Peyer's patch (tissue), 4 donors: ENCODE data around the gene SSTR3. TPM values are rescaled to one million over a fixed set of nuclear protein-coding genes. Genes with fewer than 3 reads are reported as not detected.

Source experiments
- DNase-seq, 3 donors: peaks; one replicate each; pipeline ENCODE4 v3.0.0-alpha.2; 2017 to 2019
- H3K27ac ChIP-seq, 4 donors: fragments of 200-600 bp; sonication (generic); one replicate each; pipeline ENCODE4 v1.5.1; 2016 to 2019
- H3K27me3 ChIP-seq, 2 donors: fragments of 200-600 bp; sonication (generic); one replicate each; pipeline ENCODE4 v1.5.1; 2019
- H3K36me3 ChIP-seq, 3 donors: fragments of 200-600 bp; sonication (generic); one replicate each; pipeline ENCODE4 v1.5.1; 2016 to 2019
- H3K4me1 ChIP-seq, 4 donors: fragments of 200-600 bp; sonication (generic); one replicate each; pipeline ENCODE4 v1.5.1; 2016 to 2019
- H3K4me3 ChIP-seq, 4 donors: fragments of 200-600 bp; sonication (generic); 1 replicate in 3 of 4; 2 replicates in 1 of 4; pipeline ENCODE4 v1.5.1; 2016 to 2019; ENCODE audit warnings: mild to moderate bottlenecking in 1 of 4
- H3K9me3 ChIP-seq, 4 donors: fragments of 200-600 bp; sonication (generic); one replicate each; pipeline ENCODE4 v1.5.1; 2016 to 2019; ENCODE audit warnings: mild to moderate bottlenecking in 1 of 4
- CTCF ChIP-seq, 6 experiments: fragments of 450-650 bp in 4 of 6; fragments of 200-600 bp in 2 of 6; sonication (generic) in 1 of 6; IDR thresholded peaks; one replicate each; pipeline ENCODE4 v1.5.1; 2017 to 2019; ENCODE audit warnings: antibody characterized with exemption in 6 of 6, mild to moderate bottlenecking in 3 of 6, moderate library complexity in 1 of 6
- POLR2A ChIP-seq, 2 donors: fragments of 450-650 bp; IDR thresholded peaks; one replicate each; pipeline ENCODE4 v1.5.1; 2017; ENCODE audit warnings: antibody characterized with exemption in 2 of 2, mild to moderate bottlenecking in 2 of 2, moderate library complexity in 2 of 2
- total RNA-seq, 4 donors: library from RNA; depleted of rRNA; stranded (reverse); fragments of >200 nt; gene quantifications; one replicate each; pipeline ENCODE4 v1.1.0, GENCODE V29; 2016

SSTR3 gene
- total RNA-seq, 4 donors from 2014 or later: not detected

GRCh38 chr22:37178350-37179125, 33.7 kb downstream of the SSTR3 start:
- no peak overlapping the region for H3K4me3 ChIP-seq
- H3K27ac ChIP-seq: peak overlapping the region in 3 of 4 donors; percentile 32 to 76 (median 50)
- peaks cover 0 to 49% (median 13%) of the 10 kb centered on the region in 4 donors for H3K4me1 ChIP-seq
- TF ChIP-seq POLR2A (IDR thresholded peaks at IDR 0.05): no peak
- no peak for TF ChIP-seq CTCF (IDR thresholded peaks at IDR 0.05)
- no peaks in the 10 kb centered on the region for H3K27me3 ChIP-seq
- H3K9me3 ChIP-seq: no peaks in the 10 kb centered on the region
- DNase-seq: peak in 2 of 3 donors; percentile 61 to 77
- no peaks in the 10 kb centered on the region for H3K36me3 ChIP-seq

DNA sequence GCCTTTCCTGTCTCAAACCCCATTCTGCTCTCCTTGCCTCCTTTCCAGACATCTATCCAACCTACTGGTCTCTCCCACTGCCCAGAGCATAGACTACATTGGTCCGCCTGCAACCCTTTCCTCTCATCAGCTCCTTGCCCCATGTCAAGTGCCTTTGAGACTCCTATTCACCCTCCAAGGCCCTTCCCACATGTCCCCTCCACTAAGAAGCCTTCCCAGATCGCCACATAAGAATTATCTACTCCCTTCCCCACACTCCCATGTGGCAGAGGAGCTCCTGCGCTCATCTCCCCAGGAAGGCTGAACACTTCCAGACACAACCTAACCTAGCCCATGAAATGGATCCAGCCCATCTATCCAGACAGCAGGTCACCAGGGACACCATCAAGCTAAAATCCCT, 34.5 kb downstream of the SSTR3 start:
- no peak for TF ChIP-seq POLR2A (IDR thresholded peaks at IDR 0.05)
- no peak for TF ChIP-seq CTCF (IDR thresholded peaks at IDR 0.05)
- Histone ChIP-seq H3K27ac (peak overlapping the region in 3 of 4 donors; percentile 32 to 76 (median 50)), H3K4me1 (peaks cover 0 to 49% (median 13%) of the 10 kb centered on the region in 4 donors), H3K9me3 (no peaks in the 10 kb centered on the region), H3K36me3 (no peaks in the 10 kb centered on the region), H3K27me3 (no peaks in the 10 kb centered on the region), H3K4me3 (no peak overlapping the region)
- DNase-seq: peak in 2 of 3 donors; percentile 18 to 33

GRCh38 chr22:37177221-37177620, 35.1 kb downstream of the SSTR3 start:
- Histone ChIP-seq H3K27me3 (no peaks in the 10 kb centered on the region), H3K4me1 (peaks cover 0 to 49% (median 13%) of the 10 kb centered on the region in 4 donors), H3K36me3 (no peaks in the 10 kb centered on the region), H3K4me3 (no peak overlapping the region), H3K27ac (peak overlapping the region in 2 of 4 donors; percentile 40 to 52), H3K9me3 (no peaks in the 10 kb centered on the region)
- TF ChIP-seq POLR2A (IDR thresholded peaks at IDR 0.05): no peak
- no peak for TF ChIP-seq CTCF (IDR thresholded peaks at IDR 0.05)
- DNase-seq: peak in 1 of 3 donors; percentile 34

GRCh38 chr22:37176464-37177061, 35.7 kb downstream of the SSTR3 start:
- TF ChIP-seq POLR2A (IDR thresholded peaks at IDR 0.05) (no peak), CTCF (IDR thresholded peaks at IDR 0.05) (no peak)
- peaks cover 0 to 49% (median 13%) of the 10 kb centered on the region in 4 donors for H3K4me1 ChIP-seq
- H3K9me3 ChIP-seq: no peaks in the 10 kb centered on the region
- peak; percentile 53 to 66 (median 56) for DNase-seq
- H3K4me3 ChIP-seq: peak overlapping the region in 1 of 4 donors; percentile 1
- no peaks in the 10 kb centered on the region for H3K36me3 ChIP-seq
- H3K27ac ChIP-seq: peak overlapping the region in 3 of 4 donors; percentile 11 to 52 (median 40)
- no peaks in the 10 kb centered on the region for H3K27me3 ChIP-seq

DNA sequence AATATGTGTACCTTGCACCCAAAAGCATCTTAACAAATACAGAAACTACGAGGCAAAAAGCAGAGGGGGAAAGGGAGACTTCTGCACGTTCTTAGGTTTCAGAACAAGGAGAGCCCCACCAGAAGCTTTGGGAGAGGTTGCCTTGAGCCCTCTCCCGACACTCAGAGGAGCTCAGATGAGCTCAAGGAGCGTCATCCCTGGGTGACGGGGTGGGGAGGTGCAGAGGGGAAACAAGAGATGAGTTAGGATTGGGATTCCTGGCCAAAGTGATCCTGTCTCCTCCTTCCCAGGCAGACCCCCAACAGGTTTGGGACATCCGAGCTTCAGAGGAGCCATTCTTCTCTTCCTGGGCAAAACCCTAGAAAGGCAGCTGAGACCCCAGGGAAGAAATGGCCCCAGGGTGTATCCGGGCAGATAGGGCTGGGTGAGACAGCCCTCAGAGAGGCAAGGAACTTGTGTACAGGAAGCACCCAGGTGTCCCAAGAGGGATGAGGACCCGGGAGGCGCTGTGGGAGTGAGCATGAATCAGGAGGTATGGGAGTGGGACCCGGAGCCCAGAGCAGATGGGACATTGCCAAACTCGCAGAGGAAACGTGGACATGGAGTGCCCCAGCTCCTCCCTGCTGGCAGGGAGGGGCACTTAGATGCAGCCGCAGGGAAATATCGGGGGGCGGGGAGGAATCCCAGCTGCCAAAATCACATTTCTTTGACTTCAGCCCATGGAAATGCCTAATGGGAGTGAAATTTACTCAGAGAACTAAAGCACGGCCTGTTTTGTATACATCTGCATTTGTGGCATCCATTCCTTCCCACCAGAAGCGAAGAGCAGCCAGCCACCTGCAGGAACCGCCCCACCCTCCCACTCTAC, 36.6 kb downstream of the SSTR3 start:
- DNase-seq: peak in 2 of 3 donors; percentile 43 to 46

More for the DNA sequence above, 36.6 kb downstream of the SSTR3 start:
- Histone ChIP-seq H3K9me3 (no peaks in the 10 kb centered on the region), H3K36me3 (no peaks in the 10 kb centered on the region), H3K27ac (peak overlapping the region in 3 of 4 donors; percentile 11 to 52 (median 40)), H3K27me3 (no peaks in the 10 kb centered on the region), H3K4me1 (peaks cover 0 to 49% (median 13%) of the 10 kb centered on the region in 4 donors), H3K4me3 (no peak overlapping the region)
- TF ChIP-seq POLR2A (IDR thresholded peaks at IDR 0.05) (no peak), CTCF (IDR thresholded peaks at IDR 0.05) (no peak)
